PFSK-1 (cell line): ENCODE results near the gene NOXA1.

Experiments
- FOXP2 ChIP-seq: optimal IDR thresholded peaks from 2 replicates; pipeline ENCODE3; 2011; ENCODE audit warnings: borderline replicate concordance, control low read depth, inconsistent platforms; ENCODE audit not compliant: insufficient read depth; ENCODE audit errors: extremely low read length, extremely low read depth
- POLR2AphosphoS5 ChIP-seq: IDR thresholded peaks from 2 replicates; pipeline ENCODE4 v1.6.1; 2012; ENCODE audit warnings: low read depth, mild to moderate bottlenecking, control low read depth, low read length, moderate library complexity
- REST ChIP-seq, 2 experiments: IDR thresholded peaks; 2 replicates each; pipeline versions ENCODE4 v1.6.1 to v1.8.0; 2011 to 2012; ENCODE audit warnings: low read depth in 2 of 2, low read length in 2 of 2, control low read depth in 1 of 2, inconsistent platforms in 1 of 2, mild to moderate bottlenecking in 1 of 2, moderate library complexity in 1 of 2; ENCODE audit not compliant: insufficient read depth in 1 of 2
- TAF1 ChIP-seq: IDR thresholded peaks from 2 replicates; pipeline ENCODE4 v1.6.1; 2012; ENCODE audit warnings: low read length, control low read depth, borderline replicate concordance; ENCODE audit not compliant: insufficient read depth

- TF ChIP-seq REST (IDR thresholded peaks at IDR 0.05; ENCODE audit: insufficient read depth in 1 of 2, low read depth in 2 of 2, low read length in 2 of 2) (no peak), FOXP2 (no peak), POLR2AphosphoS5 (no peak), TAF1 (no peak)
Measured at GRCh38 chr9:137392232-137393007, 30.8 kb upstream of the NOXA1 start.
